GM19395 (cell line): ENCODE results near the gene FARP1.

Experiments
- ATAC-seq: cut with Tn5 transposase; IDR thresholded peaks from one replicate; pipeline ENCODE4 v1.9.1; 2021; ENCODE audit warnings: mild to moderate bottlenecking, moderate library complexity; ENCODE audit not compliant: unreplicated experiment

FARP1 gene

GRCh38 chr13:98200211-98200878, 57.5 kb downstream of the FARP1 start:
- ATAC-seq: no peak

- no peak for ATAC-seq
These were observed 58.3 kb downstream of the FARP1 start for GRCh38 chr13:98201189-98201588.

DNA sequence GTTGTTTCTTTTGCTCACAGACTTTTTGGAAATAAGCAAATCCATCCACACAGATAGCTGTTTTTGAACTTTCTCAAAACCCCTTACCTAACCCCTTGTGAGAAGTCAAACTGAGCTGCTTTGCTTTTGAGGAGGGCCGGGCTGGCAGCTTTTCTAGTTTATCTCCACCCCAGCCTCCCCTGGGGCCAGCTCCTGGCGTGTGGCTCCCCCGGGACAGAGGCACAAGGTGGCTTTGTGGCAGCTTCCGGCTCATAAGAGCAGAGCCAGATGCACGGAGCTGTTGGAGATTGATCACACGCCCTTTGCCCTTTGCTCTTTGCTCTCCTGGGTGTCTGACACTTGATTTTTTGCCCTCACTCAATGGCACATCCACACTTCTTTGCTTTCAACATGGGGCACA, 59.1 kb downstream of the FARP1 start:
- ATAC-seq: no peak

DNA sequence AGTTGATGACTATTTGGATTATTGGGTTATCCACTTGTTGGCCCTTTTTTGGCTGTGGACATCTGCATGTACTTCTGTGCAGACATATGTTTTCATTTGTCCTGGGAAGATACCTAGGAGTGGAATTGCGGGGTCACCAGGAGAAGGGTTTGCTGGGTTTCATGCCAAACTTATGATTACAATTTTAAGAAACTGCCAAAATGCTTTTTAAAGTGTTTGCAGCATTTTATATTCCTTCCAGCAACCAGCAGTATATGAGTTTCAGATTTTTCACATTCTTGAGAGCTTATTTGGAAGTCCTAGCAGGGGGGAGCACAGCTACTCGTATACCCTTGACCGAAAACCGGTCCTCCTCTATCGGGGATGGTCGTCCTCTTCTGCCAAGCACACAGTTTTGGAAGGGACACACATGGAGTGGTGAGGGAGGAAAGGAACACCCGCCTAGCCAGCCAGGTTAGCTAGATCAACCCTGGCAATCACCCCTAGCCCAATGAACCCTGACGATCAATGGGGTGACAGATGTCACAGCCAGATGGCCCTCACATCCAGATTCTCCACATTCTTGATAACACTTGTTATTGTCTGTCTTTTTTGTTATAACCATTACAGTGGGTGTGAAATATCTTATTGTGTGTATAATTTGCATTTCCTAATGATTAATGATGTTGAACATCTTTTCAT, 60.9 kb downstream of the FARP1 start:
- no peak for ATAC-seq

GRCh38 chr13:98204546-98204945, 61.7 kb downstream of the FARP1 start:
- ATAC-seq: no peak

DNA sequence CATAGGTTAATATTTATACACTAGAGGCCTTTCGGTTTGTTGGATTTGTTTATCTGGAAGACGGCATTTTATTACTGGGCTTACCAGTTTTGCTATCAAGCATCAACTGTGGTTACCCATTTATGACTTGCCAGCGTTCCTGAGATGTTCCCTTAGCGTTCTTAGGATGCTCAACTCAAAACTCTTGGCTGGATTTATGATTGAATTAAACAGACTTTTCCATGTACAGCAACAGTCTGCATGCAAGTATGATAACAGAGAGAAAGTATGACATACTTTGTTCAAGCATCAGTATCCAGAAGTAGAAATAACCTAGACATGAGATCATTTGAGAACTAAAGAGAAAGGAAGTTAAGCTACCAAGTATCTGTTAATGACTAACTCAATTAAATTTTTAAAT, 64.1 kb downstream of the FARP1 start:
- no peak for ATAC-seq

DNA sequence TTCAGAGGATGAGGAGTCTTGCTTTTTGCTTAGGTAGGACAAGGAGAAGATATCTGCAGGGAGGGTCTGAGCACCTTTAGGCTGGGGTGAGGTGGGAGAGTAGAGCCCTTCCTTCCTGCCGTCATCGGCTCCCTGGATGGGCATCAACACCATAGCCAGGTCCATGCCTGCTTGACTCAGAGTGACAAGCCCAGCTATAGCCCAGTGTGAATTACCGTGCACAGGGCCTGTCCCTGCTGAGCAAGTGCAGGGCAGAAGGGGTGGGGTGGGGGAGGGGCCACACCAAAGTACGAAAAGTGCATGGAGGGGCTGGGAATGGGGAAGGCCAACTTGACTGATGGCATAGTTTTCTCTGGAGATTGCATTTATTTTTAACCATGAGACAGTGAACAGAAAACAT, 64.5 kb downstream of the FARP1 start:
- no peak for ATAC-seq

GRCh38 chr13:98208606-98209005, 65.7 kb downstream of the FARP1 start:
- no peak for ATAC-seq

DNA sequence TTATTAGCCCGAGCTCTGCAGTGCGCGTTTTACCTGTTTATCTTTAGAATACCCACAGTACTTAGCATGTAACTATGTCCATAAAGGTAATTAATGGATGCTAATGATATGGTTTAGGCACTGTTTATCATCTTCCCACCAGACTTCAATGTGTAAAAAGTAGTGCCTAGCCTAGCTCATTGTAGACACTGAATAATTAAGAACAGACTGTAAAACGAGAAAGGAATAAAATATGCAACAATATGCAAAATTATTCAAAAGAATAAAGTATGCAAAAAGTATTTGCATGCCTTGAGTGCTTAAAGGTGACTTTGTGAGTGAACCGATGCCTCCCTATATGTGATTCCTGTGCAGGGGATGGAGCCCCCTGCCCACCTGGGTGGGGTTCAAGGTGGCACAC, 69.9 kb downstream of the FARP1 start:
- ATAC-seq: no peak

- no peak for ATAC-seq
These were observed 70.5 kb downstream of the FARP1 start for GRCh38 chr13:98213354-98213753.

DNA sequence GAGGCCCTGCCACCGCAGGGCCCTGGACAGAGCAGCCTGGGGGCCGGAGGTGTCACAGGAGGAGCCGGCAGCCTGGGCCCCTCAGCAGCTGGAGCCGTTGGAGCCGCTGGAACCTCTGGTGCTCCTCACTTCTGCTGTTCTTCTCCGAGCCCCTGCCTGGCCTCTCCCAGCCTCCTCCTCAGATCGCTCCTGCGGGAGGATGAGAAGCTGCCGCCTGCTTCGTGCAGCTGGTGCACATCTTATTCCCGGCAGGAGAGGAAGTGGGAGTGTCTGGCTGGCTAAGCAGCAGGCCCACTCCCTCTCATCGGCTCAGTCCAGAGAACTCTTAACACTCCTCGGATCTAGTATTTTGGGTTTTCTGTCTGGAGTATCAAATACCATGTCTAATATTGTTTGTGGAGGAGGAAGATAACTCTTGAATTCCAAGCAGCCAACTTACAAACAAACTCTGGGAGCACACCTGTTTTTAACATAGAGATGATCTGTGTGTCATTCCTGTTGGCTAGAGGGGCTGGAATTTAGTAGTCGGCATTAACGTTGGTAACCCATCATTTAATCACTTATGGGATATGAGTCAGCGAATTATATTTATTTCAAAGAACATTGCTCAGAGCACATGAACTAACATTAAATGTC, 71.2 kb downstream of the FARP1 start:
- ATAC-seq: no peak

GRCh38 chr13:98214707-98215106, 71.8 kb downstream of the FARP1 start:
- ATAC-seq: no peak

GRCh38 chr13:98215508-98215907, 72.6 kb downstream of the FARP1 start:
- ATAC-seq: no peak

DNA sequence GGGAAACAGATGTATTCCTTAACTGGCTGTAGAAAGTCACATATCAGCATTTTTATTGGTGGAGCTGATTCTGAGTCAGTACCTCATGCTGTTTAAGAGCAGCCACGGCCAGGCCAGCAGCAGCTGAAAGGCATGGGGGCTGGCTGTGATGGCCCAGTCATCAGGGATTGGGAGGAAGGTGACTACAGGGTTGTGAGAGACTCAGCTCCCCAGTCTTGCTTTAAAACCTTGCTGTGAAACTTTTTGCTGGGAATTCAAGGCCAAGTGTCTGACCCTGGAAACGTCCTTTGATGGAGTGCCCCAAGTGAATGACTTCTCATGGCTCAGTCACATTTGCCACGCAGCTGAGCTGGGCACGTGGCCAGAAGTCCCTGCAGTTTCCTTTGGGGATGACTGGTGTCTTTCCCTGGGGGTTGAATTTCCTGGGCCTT, 73.3 kb downstream of the FARP1 start:
- no peak for ATAC-seq

- no peak for ATAC-seq
These were observed 73.9 kb downstream of the FARP1 start for GRCh38 chr13:98216711-98217285.

GRCh38 chr13:98217597-98217996, 74.7 kb downstream of the FARP1 start:
- ATAC-seq: no peak

DNA sequence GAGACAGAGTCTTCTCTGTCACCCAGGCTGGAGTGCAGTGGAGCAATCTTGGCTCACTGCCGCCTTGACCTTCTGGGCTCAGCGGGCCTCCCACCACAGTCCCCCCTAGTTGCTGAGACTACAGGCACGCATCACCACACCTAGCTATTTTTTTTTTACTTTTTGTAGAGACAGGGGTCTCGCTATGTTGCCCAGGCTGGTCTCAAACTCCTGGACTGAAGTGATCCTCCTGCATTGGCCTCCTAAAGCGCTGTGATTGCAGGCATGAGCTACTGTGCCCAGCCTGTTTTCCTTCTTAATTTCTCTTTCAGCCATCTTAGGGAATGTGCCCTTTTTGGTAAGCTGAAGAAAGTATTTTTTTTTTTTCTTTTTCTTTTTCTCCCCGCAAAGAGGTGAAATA, 76.8 kb downstream of the FARP1 start:
- no peak for ATAC-seq

- ATAC-seq: no peak
These were observed 77.4 kb downstream of the FARP1 start for GRCh38 chr13:98220271-98220791.

- no peak for ATAC-seq
These were observed 78.3 kb downstream of the FARP1 start for GRCh38 chr13:98221234-98221633.

GRCh38 chr13:98222081-98222554, 79.2 kb downstream of the FARP1 start:
- ATAC-seq: no peak

DNA sequence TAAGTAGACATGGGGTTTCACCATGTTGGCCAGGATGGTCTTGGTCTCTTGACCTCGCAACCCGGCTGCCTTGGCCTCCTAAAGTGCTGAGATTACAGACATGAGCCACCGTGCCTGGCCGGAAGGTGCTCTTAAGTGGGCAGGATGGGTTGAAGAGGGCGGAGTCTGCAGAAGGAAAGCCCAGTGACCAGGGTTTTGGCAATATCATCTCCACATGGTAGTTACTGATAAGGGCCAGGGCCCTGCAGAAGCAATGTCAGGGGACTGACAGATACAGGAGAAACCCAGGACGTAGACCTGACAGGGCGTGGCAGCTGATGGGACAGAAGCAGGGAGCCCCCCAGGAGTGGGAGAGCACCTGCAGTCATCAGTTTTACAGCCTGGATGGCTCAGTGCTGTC, 79.9 kb downstream of the FARP1 start:
- no peak for ATAC-seq

- ATAC-seq: no peak
These were observed 80.8 kb downstream of the FARP1 start for GRCh38 chr13:98223741-98224140.
